Measurements from ENCODE around the gene ZNF417. TPM values are rescaled to one million over a fixed set of nuclear protein-coding genes. Genes with fewer than 3 reads are reported as not detected.
"Not testable (repeated sequence)": the region's sequence is repeated elsewhere in the genome, so short reads cannot be mapped to it uniquely, and the experiment has no call there.

ZNF417 gene
- 17.9 and 22.0 TPM in 2 replicates for total RNA-seq

- intact Hi-C loops (cut with micrococcal nuclease), result loop anchor here (1.0 to 10.0 kb wide), 8 partner anchors 27 to 676 kb away; partner anchors contain the start of genes ZNF329, ZNF416, ZNF606 and ZNF671
Measured at GRCh38 chr19:57916168-57916995, at the start of gene ZNF417. ZNF417 (minus strand) TSS chr19:57916592; CDS start chr19:57916411, 181 bp downstream.

GRCh38 chr19:57964761-57965160 lies 48.4 kb upstream of the ZNF417 start:
- intact Hi-C loops (cut with micrococcal nuclease), result no loop called here

GRCh38 chr19:57961785-57962184 lies 45.4 kb upstream of the ZNF417 start:
- intact Hi-C loops (cut with micrococcal nuclease), result no loop called here

GRCh38 chr19:57954996-57955395 lies 38.6 kb upstream of the ZNF417 start:
- intact Hi-C loops (cut with micrococcal nuclease), result no loop called here

GRCh38 chr19:57949702-57950101 lies 33.3 kb upstream of the ZNF417 start:
- intact Hi-C loops (cut with micrococcal nuclease), result no loop called here

- intact Hi-C loops (cut with micrococcal nuclease), result no loop called here
Measured at GRCh38 chr19:57949296-57949695, 32.9 kb upstream of the ZNF417 start.

- intact Hi-C loops (cut with micrococcal nuclease), result loop anchor here (1.0 kb wide), 1 partner anchor 55 kb away; the partner anchor contains the start of gene ZNF606
Measured at GRCh38 chr19:57947419-57948134, 31.2 kb upstream of the ZNF417 start, which contains the start of gene ZNF256. ZNF256 (minus strand) TSS chr19:57947706; CDS start chr19:57947474, 232 bp downstream.

- intact Hi-C loops (cut with micrococcal nuclease), result loop anchor here (1.0 kb wide), 1 partner anchor 55 kb away; the partner anchor contains the start of gene ZNF606
Measured at GRCh38 chr19:57947088-57947418, 30.7 kb upstream of the ZNF417 start.

- intact Hi-C loops (cut with micrococcal nuclease), result no loop called here
Measured at GRCh38 chr19:57946316-57946715, 29.9 kb upstream of the ZNF417 start.

GRCh38 chr19:57941593-57941992 lies 25.2 kb upstream of the ZNF417 start:
- intact Hi-C loops (cut with micrococcal nuclease), result no loop called here

GRCh38 chr19:57935731-57936130 lies 19.3 kb upstream of the ZNF417 start:
- intact Hi-C loops (cut with micrococcal nuclease), result no loop called here

GRCh38 chr19:57934820-57935665 lies 18.7 kb upstream of the ZNF417 start, which contains the start of gene ZNF418:
ZNF418 (minus strand) TSS chr19:57935402; CDS start chr19:57933822, 1,580 bp downstream.
- intact Hi-C loops (cut with micrococcal nuclease), result no loop called here

GRCh38 chr19:57927587-57927986 lies 11.2 kb upstream of the ZNF417 start:
- intact Hi-C loops (cut with micrococcal nuclease), result no loop called here

GRCh38 chr19:57914531-57914930 lies 1.9 kb downstream of the ZNF417 start:
- intact Hi-C loops (cut with micrococcal nuclease), result loop anchor here (10.0 kb wide), 1 partner anchor 240 kb away; the partner anchor contains the start of gene ZNF329

GRCh38 chr19:57907394-57907793 lies 9.0 kb downstream of the ZNF417 start:
- intact Hi-C loops (cut with micrococcal nuclease), result no loop called here

- intact Hi-C loops (cut with micrococcal nuclease), result no loop called here
Measured at GRCh38 chr19:57905258-57905657, 11.1 kb downstream of the ZNF417 start.

GRCh38 chr19:57903618-57904184 lies 12.7 kb downstream of the ZNF417 start:
- intact Hi-C loops (cut with micrococcal nuclease), result no loop called here

GRCh38 chr19:57900311-57900710 lies 16.1 kb downstream of the ZNF417 start:
- intact Hi-C loops (cut with micrococcal nuclease), result no loop called here

GRCh38 chr19:57890706-57891105 lies 25.7 kb downstream of the ZNF417 start:
- intact Hi-C loops (cut with micrococcal nuclease), result not testable (repeated sequence)

- intact Hi-C loops (cut with micrococcal nuclease), result loop anchor here (1.0 kb wide), 1 partner anchor 28 kb away; the partner anchor contains the start of gene ZNF417
Measured at GRCh38 chr19:57888560-57889231, 27.7 kb downstream of the ZNF417 start, which contains the start of gene ZNF814. ZNF814 (minus strand) TSS chr19:57889037; CDS start chr19:57888802, 235 bp downstream.

Measured in T-helper 2 cell treated with Interferon-gamma antibody and Interleukin-4, amounts not matched to agents 100 ng/mL and 5 ng/mL, for 36 hours (primary cell).